ENCODE measurements around the gene CD7.

CD7 gene

DNA sequence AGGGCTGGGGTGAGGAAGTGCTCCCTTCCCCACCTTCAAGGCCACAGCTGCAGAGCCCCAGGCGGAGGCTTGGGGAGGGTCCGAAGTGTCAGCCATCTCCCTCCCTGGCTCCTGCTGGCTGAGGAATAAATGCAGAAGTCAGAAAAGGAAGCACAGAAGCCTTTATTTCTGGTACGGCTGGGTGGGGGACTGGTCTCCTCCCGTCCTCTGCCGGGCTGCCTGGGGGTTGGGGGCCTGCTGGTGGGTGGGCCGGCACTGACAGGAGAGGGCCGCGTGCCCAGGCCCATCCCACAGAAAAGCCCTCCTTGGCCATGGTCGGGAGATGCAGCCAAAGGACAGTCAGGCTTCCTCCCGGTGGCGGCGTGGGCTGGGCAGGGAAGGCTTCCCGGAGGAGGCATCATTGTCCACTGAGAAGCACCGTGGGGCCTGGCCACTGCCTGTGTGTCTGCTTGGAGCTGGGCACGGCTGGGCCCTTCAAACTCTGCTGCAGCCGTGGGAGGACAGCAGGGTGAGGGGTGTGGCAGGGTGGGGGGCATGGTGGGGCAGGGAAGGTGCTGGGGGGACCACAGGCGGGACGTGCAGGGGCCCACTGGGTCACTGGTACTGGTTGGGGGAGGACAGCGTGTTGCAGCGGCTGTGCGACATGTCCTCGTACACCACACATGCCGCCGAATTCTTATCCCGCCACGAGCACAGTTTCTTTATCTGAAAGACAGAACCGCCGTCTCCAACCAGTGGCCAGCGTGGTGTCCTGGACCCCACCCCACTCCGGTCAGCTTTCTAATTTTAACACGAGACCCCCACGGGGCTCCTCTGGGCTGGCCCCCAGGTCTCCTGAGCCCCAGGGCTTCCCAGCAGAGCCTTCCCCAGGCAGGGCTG lies 2.4 kb downstream of the CD7 start:
- no peak for DNase-seq (ENCODE audit: low read depth in 2 of 2)

- no peak for DNase-seq (ENCODE audit: low read depth in 2 of 2)
These were observed 3.2 kb downstream of the CD7 start for GRCh38 chr17:82314012-82314726.

DNA sequence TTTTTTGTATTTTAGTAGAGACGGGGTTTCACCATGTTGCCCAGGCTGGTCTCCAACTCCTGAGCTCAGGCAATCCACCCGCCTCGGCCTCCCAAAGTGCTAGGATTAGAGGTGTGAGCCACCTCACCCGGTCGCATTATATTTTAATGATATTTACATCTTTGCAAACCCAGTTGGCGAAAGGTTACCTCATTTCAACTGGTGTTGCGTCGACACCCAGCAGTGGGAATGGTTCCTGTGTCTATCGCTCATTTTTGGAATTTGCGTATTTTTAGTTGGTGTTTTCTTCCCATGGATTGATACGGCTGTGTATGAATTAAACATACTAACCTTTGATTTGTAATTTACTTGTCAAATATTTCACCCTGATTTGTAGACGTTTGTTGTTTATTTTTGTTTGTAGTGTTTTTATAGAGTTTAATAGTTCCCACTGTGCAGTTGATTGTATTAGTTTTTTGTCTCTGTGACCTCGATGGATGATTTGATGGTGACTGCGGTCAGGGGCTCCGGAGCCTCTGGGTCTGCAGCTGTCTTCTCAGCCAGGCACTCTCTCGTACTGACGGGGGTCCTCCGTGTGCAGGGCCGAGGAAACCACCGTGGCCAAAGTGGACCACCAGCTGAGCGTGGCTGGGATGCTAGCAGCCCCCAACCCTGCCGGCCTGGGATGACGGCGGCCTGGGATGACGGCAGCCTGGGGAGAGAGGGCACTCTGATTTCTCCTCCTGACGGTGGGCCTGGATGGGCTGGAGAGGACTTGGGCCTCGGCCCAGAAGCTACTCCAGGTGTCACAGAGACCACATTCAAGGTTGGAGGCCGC lies 4.0 kb downstream of the CD7 start:
- DNase-seq (ENCODE audit: low read depth in 2 of 2), result no peak

- no peak for DNase-seq (ENCODE audit: low read depth in 2 of 2)
These were observed 5.4 kb downstream of the CD7 start for GRCh38 chr17:82311971-82312370.

GRCh38 chr17:82310877-82311276 lies 6.5 kb downstream of the CD7 start:
- DNase-seq (ENCODE audit: low read depth in 2 of 2), result no peak

DNA sequence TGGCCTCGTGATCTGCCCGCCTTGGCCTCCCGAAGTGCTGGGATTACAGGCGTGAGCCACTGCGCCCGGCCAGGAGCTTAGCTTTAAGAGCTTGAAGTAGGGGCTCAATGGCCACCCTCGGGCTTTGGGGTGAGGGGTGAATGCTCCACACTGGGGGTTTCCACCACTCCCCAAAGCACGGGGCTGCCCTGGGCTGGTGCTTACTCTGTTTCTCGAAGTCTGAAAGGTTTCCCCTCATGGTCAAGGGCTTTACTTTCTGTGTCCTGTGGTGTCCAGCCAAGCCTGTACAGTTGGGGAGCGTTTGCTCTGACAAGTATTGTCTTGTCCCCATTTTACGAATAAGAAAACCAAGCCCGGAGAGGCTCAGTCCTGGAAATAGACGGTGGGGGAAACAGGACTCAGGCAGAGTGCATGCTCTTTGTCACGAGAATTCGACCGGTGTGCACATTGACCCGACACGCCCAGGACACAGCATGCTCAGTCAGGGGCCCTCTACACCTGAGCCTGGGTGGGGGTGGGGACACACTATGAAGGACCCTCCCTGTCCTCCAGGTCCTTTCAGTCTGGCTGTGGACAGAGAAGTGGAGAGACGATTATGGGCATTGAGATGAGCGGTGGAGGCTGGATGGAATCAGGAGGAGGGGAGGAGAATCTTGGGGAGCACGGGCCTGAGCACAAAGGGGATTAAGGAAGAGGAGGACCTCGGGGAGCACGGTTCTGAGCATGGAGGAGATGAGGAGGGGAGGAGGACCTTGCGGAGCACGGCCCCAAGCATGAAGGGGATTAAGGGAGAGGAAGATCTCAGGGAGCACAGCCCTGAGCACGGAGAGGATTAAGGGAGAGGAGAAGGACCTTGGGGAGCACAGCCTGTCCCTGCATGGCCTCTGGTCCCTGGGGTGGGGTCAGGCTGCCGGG lies 7.5 kb downstream of the CD7 start:
- no peak for DNase-seq (ENCODE audit: low read depth in 2 of 2)

GRCh38 chr17:82305727-82306300 lies 11.6 kb downstream of the CD7 start:
- DNase-seq (ENCODE audit: low read depth in 2 of 2), result no peak

DNA sequence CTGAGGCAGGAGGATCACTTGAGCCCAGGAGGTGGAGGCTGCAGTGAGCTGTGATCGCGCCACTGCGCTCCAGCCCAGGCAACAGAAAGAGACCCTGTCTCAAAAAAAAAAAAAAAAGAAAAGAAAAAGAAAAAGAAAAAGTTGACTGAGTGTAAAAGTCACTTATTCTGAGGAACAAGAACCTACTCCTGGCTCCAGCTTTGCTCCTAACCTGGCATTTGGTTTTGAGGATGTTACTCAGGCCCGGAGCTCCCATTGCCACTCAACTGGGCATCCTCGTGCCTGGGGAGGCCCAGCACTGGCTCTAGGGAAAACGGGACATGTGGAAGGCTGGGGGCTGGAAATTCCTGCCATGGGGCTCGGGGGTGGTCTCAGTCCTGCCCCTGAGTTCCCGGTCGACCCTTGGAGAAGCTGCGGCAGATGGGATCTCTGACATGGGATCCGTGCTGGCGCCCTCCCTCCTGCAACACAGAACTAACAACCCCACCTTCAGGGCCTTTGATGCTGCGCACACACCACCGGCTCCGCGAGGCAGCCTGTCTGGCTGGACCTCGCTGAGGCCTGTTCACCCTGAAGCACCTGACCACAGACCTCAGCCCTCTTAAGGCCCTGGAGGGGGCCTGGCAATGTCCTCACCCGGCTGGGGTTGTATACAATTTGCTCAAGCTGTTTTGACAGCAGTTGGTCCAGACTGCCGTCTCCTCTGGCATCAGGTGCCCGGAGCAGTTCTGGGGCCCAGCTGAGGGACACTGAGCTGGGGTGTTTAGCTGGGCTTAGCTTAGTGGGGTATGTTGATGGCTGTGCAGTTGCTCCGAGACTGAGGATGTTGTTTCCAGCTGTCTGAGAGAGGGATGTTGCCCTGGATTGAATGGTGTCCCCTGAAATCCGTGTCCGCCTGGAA lies 12.3 kb downstream of the CD7 start:
- no peak for DNase-seq (ENCODE audit: low read depth in 2 of 2)

- DNase-seq (ENCODE audit: low read depth in 2 of 2), result no peak
These were observed 13.2 kb downstream of the CD7 start for GRCh38 chr17:82303944-82304808.

DNA sequence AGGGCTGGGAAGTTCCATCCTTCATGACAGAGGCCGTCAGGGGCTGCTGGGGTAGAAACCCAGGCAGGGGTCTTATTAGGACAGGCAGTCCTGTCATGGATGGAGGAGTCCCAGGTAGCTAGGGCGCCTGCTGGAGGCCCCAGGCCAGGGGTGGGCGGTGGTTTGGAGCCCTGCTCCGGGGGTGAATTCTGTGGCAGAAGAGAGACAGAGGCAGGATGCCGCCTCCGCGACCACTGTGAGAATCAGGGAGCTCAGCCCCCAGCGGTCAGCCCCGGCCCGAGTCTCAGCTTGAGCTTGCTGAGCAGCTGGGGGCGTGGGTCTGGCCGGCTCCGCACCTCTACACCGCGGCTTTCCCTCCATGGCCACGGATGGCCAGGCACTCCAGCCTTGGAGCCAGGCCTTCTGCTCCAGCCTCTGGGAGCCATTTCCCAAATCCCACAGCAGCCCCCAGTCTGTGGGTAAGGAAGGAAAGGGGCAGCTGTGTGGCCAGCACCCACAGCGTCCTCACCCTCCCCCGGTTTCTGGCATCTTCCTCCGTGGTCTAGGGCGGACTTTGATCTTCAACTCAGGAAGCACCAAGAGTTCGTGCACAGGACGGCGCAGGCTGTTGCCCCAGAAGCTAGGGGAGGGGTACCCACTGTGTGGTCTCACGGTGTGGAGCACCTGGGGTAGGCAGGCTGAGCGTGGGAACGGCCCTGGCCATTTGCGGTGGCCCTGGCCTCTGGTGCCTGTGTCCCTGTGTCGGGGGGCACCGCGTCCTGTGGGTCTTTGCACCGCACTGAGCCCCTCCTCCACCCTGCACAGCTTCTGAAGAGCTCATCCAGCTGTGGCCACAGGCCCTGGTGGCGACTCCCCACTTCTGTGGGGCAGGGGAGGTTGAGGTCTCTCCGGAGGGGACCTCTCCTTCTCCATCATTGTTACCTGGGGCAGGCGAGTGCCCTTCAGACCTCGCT lies 14.1 kb downstream of the CD7 start:
- DNase-seq (ENCODE audit: low read depth in 2 of 2), result no peak

- no peak for DNase-seq (ENCODE audit: low read depth in 2 of 2)
These were observed 14.8 kb downstream of the CD7 start for GRCh38 chr17:82302568-82302963.

GRCh38 chr17:82301916-82302567 lies 15.4 kb downstream of the CD7 start:
- DNase-seq (ENCODE audit: low read depth in 2 of 2), result no peak

DNA sequence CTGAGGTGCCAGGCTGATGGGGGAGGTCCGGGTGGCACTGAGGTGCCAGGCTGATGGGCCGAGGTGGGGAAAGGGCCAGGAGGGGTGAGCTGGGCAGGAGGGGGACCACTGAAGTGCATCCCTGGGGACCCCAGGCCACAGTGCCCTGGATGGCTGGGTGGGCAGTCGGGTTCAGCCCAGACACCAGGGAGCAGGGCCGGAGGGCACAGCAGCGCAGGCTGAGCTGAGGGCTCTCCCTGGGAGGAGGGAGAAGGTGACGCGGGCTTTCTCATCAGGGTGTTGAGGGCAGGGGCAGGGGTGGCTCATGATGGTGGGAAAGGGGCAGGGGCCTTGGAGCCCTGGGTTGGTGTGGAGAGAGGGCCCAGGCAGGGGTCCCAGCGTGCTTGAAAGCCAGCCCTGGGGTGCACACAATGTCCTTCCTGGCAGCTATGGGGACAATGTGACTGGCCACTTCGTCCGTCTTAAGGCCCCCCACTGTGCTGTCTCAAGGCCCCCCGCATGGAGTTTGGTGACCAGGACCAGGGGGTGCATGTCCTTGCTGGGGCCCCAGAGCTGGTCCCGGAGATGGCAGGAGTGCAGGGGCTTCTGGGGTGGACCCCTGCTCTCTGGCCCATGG lies 16.0 kb downstream of the CD7 start:
- no peak for DNase-seq (ENCODE audit: low read depth in 2 of 2)

DNA sequence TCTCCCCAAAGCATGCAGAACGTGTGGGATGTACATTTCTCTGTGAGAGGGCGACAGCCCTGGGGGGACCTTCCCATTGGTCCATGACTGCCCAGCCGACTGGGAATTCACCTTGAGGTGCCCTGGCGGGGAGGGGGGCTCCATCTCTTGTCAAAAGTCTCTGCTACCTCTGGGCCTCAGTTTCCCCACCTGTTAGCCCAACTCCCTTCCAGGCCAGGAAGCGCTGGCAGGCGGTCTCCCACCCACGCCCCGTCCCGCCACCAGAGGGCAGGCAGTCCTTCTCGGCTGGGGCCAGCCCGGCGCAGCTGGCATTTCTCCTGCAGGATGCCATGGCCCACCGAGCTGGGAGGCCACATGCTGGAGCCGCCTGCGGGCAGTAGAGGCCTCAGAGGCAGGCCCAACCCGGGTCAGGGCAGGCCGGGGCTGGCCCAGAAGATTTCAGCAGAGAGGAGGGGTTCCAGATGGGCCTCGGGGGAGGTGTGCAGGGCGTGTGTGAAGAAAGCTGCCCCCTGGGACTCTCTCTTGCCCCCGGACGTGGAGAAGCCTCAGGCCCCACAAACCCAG lies 16.6 kb downstream of the CD7 start:
- no peak for DNase-seq (ENCODE audit: low read depth in 2 of 2)

- no peak for DNase-seq (ENCODE audit: low read depth in 2 of 2)
These were observed 17.2 kb downstream of the CD7 start for GRCh38 chr17:82300228-82300627.

DNA sequence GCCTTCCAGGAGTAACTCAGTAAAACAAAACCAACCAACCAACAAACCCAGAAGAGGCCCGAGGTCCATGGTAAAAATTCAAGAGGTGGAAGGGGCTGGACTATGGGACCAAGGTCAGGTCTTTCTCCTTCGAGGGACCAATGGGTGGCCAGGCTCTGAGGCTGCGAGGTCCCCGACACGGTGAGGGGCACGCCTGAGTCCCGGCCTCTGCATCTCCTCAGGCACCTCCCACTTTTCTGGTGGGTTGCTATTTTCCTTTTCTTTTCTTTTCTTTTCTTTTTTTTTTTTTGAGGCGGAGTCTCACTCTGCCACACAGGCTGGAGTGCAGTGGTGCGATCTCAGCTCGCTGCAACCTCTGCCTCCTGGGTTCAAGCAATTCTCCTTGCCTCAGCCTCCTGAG lies 18.0 kb downstream of the CD7 start:
- peak in 1 of 2 donors; percentile 27 for DNase-seq (ENCODE audit: low read depth in 2 of 2)

Measured in activated CD4-positive, alpha-beta T cell treated with anti-CD3 and anti-CD28 coated beads for 24 hours (primary cell).